ENCODE data around the gene ABCB6.
"Not testable (repeated sequence)": the region's sequence is repeated elsewhere in the genome, so short reads cannot be mapped to it uniquely, and the experiment has no call there.

The ABCB6 gene

GRCh38 chr2:219213486-219214071 lies 5.2 kb downstream of the ABCB6 start:
- DNase-seq (ENCODE audit: low read depth): no peak

- no peak for DNase-seq (ENCODE audit: low read depth)
Observed at GRCh38 chr2:219213026-219213415, 5.7 kb downstream of the ABCB6 start.

- no peak for DNase-seq (ENCODE audit: low read depth)
Observed at GRCh38 chr2:219210886-219211362, 7.8 kb downstream of the ABCB6 start.

GRCh38 chr2:219210196-219210885 lies 8.4 kb downstream of the ABCB6 start:
- no peak for DNase-seq (ENCODE audit: low read depth)

- DNase-seq (ENCODE audit: low read depth): no peak
Observed at GRCh38 chr2:219209236-219210195, 9.2 kb downstream of the ABCB6 start.

GRCh38 chr2:219207884-219208740 lies 10.6 kb downstream of the ABCB6 start:
- DNase-seq (ENCODE audit: low read depth): no peak

GRCh38 chr2:219207134-219207883 lies 11.4 kb downstream of the ABCB6 start:
- no peak for DNase-seq (ENCODE audit: low read depth)

- peak; percentile 89 for DNase-seq (ENCODE audit: low read depth)
Observed at GRCh38 chr2:219206328-219207133, 12.2 kb downstream of the ABCB6 start, which contains the start of gene ZFAND2B. Gene ZFAND2B, plus strand, starts transcription at chr2:219206782. Its CDS starts 206 bp downstream, at chr2:219206988.

GRCh38 chr2:219205981-219206327 lies 12.8 kb downstream of the ABCB6 start:
- no peak for DNase-seq (ENCODE audit: low read depth)

GRCh38 chr2:219205165-219205538 lies 13.6 kb downstream of the ABCB6 start:
- DNase-seq (ENCODE audit: low read depth): no peak

GRCh38 chr2:219204425-219205164 lies 14.2 kb downstream of the ABCB6 start:
- no peak for DNase-seq (ENCODE audit: low read depth)

GRCh38 chr2:219201331-219201730 lies 17.4 kb downstream of the ABCB6 start:
- DNase-seq (ENCODE audit: low read depth): not testable (repeated sequence)

- peak; percentile 9 for DNase-seq (ENCODE audit: low read depth)
Observed at GRCh38 chr2:219200502-219201326, 18.0 kb downstream of the ABCB6 start.

GRCh38 chr2:219199470-219200211 lies 19.1 kb downstream of the ABCB6 start:
- DNase-seq (ENCODE audit: low read depth): no peak

GRCh38 chr2:219198974-219199373 lies 19.8 kb downstream of the ABCB6 start:
- no peak for DNase-seq (ENCODE audit: low read depth)

GRCh38 chr2:219197388-219197787 lies 21.4 kb downstream of the ABCB6 start:
- DNase-seq (ENCODE audit: low read depth): no peak

- DNase-seq (ENCODE audit: low read depth): no peak
Observed at GRCh38 chr2:219186754-219187456, 31.9 kb downstream of the ABCB6 start.

Measured in stimulated activated CD8-positive, alpha-beta memory T cell treated with anti-CD3 and anti-CD28 coated beads, Interleukin-12 subunit alpha, Interleukin-12 subunit beta, amount 100 ng/mL, for 1 hour (primary cell).